A549 (cell line): Measurements from ENCODE around the gene WDR19.

ENCODE experiments used
- CEBPB ChIP-seq, 2 experiments: fragments of >200 bp in 1 of 2; sonication (Bioruptor Twin) in 1 of 2; formaldehyde crosslinking in 1 of 2; IDR thresholded peaks; 2 replicates each; pipeline ENCODE4 v1.6.1; 2012 to 2016
- CHD2 ChIP-seq: fragments of 150-350 bp; IDR thresholded peaks from 2 replicates; pipeline ENCODE4 v1.6.1; 2014; ENCODE audit warnings: low read length; ENCODE audit not compliant: partially characterized antibody
- GATA3 ChIP-seq: IDR thresholded peaks from 2 replicates; pipeline ENCODE4 v1.6.1; 2012; ENCODE audit warnings: borderline replicate concordance
- MAFK ChIP-seq: fragments of 450-650 bp; IDR thresholded peaks from 2 replicates; pipeline ENCODE4 v1.6.1; 2014; ENCODE audit not compliant: partially characterized antibody
- POLR2A ChIP-seq: IDR thresholded peaks from 2 replicates; pipeline ENCODE4 v1.6.1; 2012; ENCODE audit warnings: mild to moderate bottlenecking, low read length
- RAD21 ChIP-seq, 2 experiments: fragments of >200 bp in 1 of 2; sonication (Bioruptor Twin) in 1 of 2; formaldehyde crosslinking in 1 of 2; IDR thresholded peaks in 1 of 2; conservative IDR thresholded peaks in 1 of 2; 2 replicates in 1 of 2; 3 replicates in 1 of 2; pipeline ENCODE4 v1.6.1; 2012 to 2018; ENCODE audit warnings: inconsistent platforms in 1 of 2
- TF ChIP-seq, protein P1 (sequence below): fragments of >200 bp; sonication (Bioruptor Twin); formaldehyde crosslinking; IDR thresholded peaks from 3 replicates; pipeline ENCODE4 v1.5.1; 2016
- TF ChIP-seq, protein P2 (sequence below): fragments of 200-600 bp; sonication (generic); IDR thresholded peaks from 2 replicates; pipeline ENCODE4 v1.6.1; 2016; ENCODE audit warnings: antibody characterized with exemption, mild to moderate bottlenecking, moderate library complexity

DNA sequence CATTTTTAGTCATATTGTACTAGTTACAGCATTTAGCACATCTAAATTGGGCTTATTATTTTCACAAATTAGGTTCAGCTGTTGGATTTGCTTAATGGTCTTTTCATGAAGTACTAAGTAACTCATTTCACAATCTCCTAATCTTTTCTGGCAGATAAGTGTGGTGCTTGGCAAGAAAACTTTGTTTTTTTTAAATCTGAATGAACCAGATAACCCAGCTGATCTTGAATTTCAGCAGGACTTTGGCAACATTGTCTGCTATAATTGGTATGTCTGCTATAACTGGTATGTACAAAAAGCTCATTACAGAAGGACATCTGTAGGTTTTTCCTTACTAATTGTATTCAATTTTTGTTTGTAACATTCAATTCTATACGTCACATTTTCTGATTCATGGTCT is 22.7 kb downstream of the WDR19 start:
- TF ChIP-seq, protein P1, sequence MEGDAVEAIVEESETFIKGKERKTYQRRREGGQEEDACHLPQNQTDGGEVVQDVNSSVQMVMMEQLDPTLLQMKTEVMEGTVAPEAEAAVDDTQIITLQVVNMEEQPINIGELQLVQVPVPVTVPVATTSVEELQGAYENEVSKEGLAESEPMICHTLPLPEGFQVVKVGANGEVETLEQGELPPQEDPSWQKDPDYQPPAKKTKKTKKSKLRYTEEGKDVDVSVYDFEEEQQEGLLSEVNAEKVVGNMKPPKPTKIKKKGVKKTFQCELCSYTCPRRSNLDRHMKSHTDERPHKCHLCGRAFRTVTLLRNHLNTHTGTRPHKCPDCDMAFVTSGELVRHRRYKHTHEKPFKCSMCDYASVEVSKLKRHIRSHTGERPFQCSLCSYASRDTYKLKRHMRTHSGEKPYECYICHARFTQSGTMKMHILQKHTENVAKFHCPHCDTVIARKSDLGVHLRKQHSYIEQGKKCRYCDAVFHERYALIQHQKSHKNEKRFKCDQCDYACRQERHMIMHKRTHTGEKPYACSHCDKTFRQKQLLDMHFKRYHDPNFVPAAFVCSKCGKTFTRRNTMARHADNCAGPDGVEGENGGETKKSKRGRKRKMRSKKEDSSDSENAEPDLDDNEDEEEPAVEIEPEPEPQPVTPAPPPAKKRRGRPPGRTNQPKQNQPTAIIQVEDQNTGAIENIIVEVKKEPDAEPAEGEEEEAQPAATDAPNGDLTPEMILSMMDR: no peak
- TF ChIP-seq GATA3 (no peak), MAFK (no peak), RAD21 (conservative IDR thresholded peaks at IDR 0.05 in 1 of 2, IDR thresholded peaks at IDR 0.05 in 1 of 2) (no peak), POLR2A (no peak), CHD2 (no peak), CEBPB (IDR thresholded peaks at IDR 0.05) (no peak)
- TF ChIP-seq, protein P2, sequence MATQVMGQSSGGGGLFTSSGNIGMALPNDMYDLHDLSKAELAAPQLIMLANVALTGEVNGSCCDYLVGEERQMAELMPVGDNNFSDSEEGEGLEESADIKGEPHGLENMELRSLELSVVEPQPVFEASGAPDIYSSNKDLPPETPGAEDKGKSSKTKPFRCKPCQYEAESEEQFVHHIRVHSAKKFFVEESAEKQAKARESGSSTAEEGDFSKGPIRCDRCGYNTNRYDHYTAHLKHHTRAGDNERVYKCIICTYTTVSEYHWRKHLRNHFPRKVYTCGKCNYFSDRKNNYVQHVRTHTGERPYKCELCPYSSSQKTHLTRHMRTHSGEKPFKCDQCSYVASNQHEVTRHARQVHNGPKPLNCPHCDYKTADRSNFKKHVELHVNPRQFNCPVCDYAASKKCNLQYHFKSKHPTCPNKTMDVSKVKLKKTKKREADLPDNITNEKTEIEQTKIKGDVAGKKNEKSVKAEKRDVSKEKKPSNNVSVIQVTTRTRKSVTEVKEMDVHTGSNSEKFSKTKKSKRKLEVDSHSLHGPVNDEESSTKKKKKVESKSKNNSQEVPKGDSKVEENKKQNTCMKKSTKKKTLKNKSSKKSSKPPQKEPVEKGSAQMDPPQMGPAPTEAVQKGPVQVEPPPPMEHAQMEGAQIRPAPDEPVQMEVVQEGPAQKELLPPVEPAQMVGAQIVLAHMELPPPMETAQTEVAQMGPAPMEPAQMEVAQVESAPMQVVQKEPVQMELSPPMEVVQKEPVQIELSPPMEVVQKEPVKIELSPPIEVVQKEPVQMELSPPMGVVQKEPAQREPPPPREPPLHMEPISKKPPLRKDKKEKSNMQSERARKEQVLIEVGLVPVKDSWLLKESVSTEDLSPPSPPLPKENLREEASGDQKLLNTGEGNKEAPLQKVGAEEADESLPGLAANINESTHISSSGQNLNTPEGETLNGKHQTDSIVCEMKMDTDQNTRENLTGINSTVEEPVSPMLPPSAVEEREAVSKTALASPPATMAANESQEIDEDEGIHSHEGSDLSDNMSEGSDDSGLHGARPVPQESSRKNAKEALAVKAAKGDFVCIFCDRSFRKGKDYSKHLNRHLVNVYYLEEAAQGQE: no peak
